ENCODE measurements around the gene OR2A5.

GRCh38 chr7:144032985-144033709 lies 15.6 kb upstream of the OR2A5 start:
- TF ChIP-seq CTCF (IDR thresholded peaks at IDR 0.05) (no peak), POLR2A (IDR thresholded peaks at IDR 0.05) (no peak)
